CD4-positive, alpha-beta T cell treated with Interleukin-12 subunit alpha and Interleukin-12 subunit beta, for 1 hour (primary cell): ENCODE data around the gene CDH23.

Experiments
- DNase-seq: peaks from one replicate; pipeline ENCODE4 v3.0.0-alpha.2; 2020

Gene CDH23

GRCh38 chr10:71517298-71518169 is 120.8 kb downstream of the CDH23 start:
- no peak for DNase-seq

- no peak for DNase-seq
These were observed 123.3 kb downstream of the CDH23 start for GRCh38 chr10:71520042-71520441.

- DNase-seq = no peak
These were observed 125.1 kb downstream of the CDH23 start for GRCh38 chr10:71521504-71522441.

- DNase-seq = no peak
These were observed 125.9 kb downstream of the CDH23 start for GRCh38 chr10:71522442-71523144.

- DNase-seq = no peak
These were observed 127.0 kb downstream of the CDH23 start for GRCh38 chr10:71523756-71524155.

DNA sequence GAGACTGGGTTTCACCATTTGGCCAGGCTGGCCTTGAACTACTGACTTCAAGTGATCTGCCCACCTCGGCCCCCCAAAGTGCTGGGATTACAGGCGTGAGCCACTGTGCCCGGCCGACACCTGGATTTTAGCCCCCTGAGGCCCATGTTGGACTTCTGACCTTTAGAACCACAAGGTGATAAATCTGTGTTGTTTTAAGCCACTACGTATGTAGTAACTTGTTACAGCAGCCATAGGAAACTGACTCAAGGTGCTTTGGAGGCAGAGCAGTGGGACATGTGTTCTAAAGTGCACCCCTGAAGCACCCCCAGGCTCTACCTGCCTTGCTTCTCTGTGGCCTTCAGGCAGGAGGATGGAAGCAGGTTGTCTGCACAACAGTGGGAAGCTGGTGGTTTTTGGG is 128.4 kb downstream of the CDH23 start:
- no peak for DNase-seq

- no peak for DNase-seq
These were observed 129.0 kb downstream of the CDH23 start for GRCh38 chr10:71525721-71526120.

GRCh38 chr10:71526653-71527052 is 129.9 kb downstream of the CDH23 start:
- no peak for DNase-seq

DNA sequence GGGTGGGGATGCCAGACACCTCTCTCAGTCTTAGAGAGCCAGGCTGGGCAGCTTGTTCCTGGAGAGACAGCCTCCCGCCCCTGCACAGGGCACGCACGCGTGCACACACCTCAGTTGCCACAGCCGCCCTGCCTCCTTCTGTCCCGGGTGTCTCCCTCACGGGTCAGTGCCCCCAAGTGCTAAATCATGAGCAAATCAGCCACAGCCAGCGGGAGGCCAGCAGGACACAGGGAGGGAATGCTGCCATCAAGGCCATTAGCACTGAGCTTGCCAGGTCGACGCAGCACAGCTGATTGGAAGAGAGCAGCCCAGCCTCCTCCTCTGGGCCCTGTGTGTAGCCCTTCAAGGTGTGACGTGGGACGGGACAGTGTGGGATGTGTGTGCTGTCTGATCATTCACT is 130.4 kb downstream of the CDH23 start:
- no peak for DNase-seq

DNA sequence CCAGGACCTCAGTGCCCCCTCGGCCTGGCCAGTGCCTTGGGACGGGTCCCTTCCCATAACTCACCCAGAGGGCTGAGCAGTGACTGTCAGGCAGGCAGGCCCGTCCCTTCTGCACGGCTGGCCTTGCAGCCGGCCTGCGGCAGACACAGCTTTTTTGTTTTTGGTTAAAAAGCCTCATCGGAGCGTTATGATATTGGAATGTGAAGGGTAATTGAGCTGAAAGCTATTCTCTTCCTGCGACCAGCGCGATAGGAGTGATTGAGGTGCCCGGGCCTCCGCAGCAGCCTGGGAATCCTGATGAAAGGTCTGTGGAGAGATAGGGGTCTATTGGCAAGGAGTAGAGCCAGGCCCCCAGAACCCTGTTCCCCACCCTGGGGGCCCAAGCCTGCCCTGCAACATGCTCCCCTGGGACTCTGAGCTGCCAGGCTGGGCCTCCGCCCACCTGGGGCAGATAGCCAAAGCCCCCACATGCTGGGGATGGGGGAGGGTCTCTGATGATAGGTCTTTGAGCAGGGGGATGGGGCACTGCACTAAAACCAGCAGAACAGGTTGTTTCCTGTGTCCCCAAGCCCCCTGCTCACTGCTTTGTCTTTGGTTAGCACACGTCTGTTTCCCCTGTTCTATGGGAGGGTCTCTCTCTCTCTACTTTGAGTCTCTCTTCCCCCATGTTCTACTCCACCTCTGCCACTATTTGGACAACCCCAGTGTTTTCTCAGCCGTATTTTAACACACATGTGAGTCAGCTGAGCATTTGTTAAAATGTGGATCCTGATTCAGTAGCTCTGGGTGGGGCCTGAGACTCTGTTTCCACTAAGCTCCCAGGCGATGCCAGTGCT is 131.9 kb downstream of the CDH23 start:
- no peak for DNase-seq

GRCh38 chr10:71529207-71529827 is 132.6 kb downstream of the CDH23 start:
- no peak for DNase-seq

GRCh38 chr10:71530781-71531180 is 134.1 kb downstream of the CDH23 start:
- DNase-seq = no peak

DNA sequence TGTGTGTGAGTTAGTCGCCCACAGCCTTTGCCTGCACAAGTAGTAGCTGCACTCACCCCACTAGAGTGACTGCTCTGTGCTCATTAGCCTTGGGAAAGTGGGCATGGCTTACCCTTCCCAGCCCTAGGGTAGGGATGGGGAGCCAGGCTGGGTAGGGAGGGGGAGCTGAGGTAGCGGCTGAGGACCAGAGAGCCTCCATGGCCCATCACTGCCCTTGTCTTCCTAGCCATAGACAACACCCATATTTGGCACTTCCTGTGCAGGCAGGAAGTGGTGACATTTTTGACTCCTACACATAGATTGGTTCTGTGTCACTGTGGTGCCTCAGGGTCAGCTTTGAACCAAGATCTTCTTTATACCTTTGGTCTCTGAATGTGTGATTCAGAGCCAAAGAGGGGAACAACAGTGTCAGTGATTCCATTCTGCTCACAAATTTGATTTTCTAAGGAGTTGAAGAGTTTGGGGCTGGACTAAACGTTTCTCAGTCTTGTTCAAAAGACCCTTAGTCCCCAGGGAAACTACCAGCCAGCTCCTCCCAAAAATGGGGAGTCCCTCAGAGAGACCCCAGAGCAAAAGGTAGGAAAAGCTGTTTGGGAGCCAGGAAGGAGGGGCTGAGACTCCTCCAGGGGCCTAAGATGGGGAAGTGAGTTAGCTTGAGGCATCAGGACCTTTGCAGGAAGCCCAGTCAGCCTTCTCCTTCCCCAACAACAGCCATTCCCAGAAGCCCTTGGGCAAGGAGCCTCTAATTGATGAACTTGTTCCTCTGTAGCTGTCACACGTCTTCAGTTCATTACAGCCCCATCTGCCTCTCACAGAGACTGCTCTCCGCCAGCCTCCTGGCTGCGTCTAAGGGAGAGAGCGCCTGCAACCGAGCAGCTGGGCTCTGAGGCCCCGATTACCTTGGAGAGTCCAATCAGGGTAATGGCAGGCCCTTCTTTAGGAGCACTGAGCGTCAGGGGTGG is 135.0 kb downstream of the CDH23 start:
- no peak for DNase-seq

GRCh38 chr10:71532878-71533277 is 136.2 kb downstream of the CDH23 start:
- DNase-seq = no peak

GRCh38 chr10:71533936-71534335 is 137.2 kb downstream of the CDH23 start:
- DNase-seq = no peak

DNA sequence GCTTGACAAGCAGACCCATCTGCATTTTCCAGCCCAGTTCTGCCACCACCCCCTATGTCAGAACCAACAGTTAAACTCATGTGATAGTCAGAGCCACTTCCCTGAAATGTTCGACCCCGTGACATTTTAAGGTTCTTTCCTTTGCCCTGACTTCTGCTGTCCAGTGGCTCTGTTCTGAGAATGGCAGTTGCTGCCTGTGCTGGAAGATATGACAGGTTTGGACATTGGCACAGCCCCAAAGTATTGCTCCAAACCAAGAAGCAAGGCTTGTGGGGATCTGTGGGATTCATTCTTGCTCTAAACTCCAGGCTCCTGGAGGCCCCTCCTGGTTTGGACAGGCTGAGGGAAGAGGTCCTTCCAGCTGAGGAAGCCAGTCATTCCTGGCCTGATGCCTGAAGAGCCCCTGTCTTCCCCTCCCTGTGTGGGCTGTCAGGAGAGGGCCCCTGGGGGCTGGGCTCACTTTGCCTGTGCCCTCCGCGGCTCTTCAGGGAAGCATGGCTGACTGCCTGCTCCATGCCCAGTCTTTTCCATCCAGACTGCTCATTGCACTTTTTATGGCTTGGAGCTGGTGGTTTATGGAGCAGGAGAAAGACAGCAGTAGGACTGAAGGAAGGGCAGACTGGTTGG is 138.0 kb downstream of the CDH23 start:
- DNase-seq = no peak

DNA sequence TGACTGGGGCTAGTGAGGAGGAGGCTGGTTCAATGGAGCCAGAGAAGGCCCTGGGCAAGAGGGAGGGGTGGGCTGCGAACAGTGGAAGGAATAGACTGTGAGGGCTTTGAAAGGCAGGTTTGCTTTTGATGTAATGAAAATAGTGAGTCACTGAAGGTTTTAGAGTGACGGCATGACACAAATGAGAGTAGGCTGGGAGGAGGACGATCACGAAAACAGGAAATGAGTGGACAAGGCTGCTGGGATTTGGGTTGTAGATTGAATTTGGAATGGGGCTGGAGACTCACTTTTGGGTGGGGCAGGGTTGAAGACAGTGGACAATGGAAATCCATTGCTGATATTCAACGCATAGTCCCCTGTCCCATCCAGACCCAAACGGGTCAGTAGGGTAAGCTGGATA is 139.6 kb downstream of the CDH23 start:
- DNase-seq = no peak

GRCh38 chr10:71537125-71537524 is 140.4 kb downstream of the CDH23 start:
- DNase-seq = no peak

DNA sequence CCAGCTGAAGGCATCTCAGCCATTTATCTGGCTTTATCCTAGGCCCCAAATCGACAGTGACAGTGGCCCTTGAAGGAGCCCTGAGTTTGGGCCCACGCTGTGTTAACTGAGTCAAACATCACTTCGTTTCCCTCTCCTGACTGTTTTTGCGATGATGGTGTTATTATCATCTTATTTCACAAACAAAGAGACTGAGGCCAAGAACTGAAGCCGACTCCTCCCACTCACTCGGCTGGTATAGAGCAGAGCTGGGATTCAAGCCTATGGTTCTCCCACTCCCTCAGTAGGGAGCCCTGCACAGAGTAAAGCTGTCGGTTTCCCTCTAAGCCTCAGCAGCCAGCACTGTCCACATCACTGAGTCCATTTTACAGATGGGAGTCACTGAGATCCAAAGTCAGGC is 141.0 kb downstream of the CDH23 start:
- no peak for DNase-seq
